Dendritic cell treated with granulocyte-macrophage colony-stimulating factor and Interleukin-4, amounts not matched to agents 40 ng/mL and 50 ng/mL, for 4 days (primary cell): ENCODE data around the gene IP6K3.

Experiments
- H3K27ac Mint-ChIP-seq: one replicate; pipeline ENCODE4 v1.8.0; 2022; ENCODE audit warnings: mild to moderate bottlenecking, mixed read lengths
- H3K27me3 Mint-ChIP-seq: one replicate; pipeline ENCODE4 v1.8.0; 2022; ENCODE audit warnings: mild to moderate bottlenecking, mixed read lengths
- H3K36me3 Mint-ChIP-seq: one replicate; pipeline ENCODE4 v1.8.0; 2022; ENCODE audit warnings: low read depth, mixed read lengths
- H3K4me1 Mint-ChIP-seq: one replicate; pipeline ENCODE4 v1.8.0; 2022; ENCODE audit warnings: low read depth, mixed read lengths
- H3K4me3 Mint-ChIP-seq: one replicate; pipeline ENCODE4 v1.8.0; 2022; ENCODE audit warnings: mild to moderate bottlenecking, moderate library complexity, mixed read lengths
- H3K9me3 Mint-ChIP-seq: one replicate; pipeline ENCODE4 v1.8.0; 2022; ENCODE audit warnings: mixed read lengths
- intact Hi-C: fragments of 100-400 bp; cut with micrococcal nuclease; formaldehyde crosslinking; loops from one replicate; pipeline ENCODE4 v1.15.0; 2022

IP6K3 gene

DNA sequence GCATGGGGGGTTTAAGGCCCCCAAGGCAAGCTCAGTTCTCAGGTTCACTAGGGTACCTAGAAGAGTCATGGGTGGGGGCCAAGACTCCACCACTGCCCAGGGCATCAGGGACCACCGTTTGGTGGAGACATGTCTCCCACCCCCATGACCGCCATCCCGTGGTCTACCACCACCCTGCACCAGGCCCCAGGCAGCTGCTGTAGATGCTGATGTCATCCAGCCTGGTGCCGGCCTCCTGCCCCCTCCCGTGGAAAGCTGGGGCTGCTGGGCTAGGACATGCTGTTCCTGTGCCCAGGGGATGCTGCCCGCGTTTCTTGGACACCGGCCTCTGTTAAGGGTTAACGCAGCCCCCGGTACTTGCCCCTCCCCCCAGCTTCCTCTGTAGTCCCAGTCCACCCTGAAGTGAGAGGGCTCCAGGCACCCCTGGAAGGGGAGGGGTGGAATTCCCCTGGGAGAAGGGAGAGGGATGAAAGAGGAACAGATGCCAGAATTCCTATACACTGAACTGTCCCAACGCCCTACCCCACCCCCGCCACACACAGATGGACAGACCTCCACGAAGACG is 587 bp downstream of the IP6K3 start:
- Mint-ChIP-seq H3K36me3 (no peaks in the 10 kb centered on the region), H3K27me3 (peaks cover 15% of the 10 kb centered on the region)

DNA sequence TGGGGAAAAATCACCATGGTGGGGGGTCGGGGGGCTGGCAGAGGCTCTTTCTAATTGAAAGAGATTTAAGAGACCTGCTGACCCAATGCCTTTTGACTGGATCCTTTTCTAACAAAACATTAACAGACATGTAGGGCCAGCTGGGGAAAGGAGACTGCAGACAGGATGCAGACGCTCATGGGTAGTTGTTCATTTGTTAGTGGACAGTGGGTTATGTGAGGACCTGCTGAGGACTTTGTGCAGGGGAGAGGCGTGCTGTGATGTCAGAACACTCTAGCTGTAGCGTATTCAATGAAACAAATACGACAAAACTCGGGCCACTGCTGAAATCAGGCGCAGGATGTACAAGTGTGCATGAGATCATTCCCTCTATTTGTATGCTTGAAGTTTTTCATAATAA is 1.2 kb downstream of the IP6K3 start:
- Mint-ChIP-seq H3K4me1 (peaks cover 7% of the 10 kb centered on the region), H3K9me3 (no peaks in the 10 kb centered on the region), H3K4me3 (no peak overlapping the region), H3K27ac (no peak overlapping the region), H3K36me3 (no peaks in the 10 kb centered on the region), H3K27me3 (peaks cover 11% of the 10 kb centered on the region)
- intact Hi-C loops, result no loop called here

More for the DNA sequence above, 587 bp downstream of the IP6K3 start:
- H3K27ac Mint-ChIP-seq, result no peak overlapping the region
- no peak overlapping the region for H3K4me3 Mint-ChIP-seq
- peaks cover 12% of the 10 kb centered on the region for H3K4me1 Mint-ChIP-seq
- no peaks in the 10 kb centered on the region for H3K9me3 Mint-ChIP-seq
- intact Hi-C loops, result no loop called here

DNA sequence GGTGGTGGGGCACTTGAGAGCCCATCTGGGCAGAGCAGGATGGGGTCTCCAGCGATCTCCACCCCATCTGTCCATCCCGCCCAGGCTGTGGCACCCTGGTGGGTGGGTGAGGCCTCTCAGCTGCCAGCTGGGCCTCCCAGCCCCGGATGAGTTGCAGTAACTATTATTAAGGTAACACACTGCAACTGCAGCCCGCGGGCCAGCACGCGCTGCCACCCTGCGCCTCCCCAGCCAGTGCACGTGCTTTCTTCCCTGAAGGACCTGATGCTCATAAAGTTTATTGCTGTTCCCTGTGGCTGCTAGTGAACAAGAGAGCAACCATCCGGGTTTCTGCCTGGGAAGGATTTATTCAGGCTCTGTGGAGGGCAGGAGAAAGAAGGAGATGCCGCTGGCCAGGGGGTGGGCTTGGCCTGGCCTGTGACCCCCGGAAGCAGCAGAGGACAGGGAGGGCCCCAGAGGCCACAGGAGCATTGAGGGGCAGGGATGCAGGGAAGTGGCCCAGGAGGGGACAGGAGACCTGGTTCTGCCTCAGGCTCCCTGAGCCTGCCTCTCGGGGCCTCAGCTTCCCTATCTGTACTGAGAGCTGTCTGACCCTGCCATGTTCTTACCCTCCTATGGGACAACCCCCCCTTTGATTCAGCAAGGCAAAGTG is 1.7 kb downstream of the IP6K3 start:
- no peaks in the 10 kb centered on the region for H3K36me3 Mint-ChIP-seq
- no peak overlapping the region for H3K27ac Mint-ChIP-seq
- peaks cover 10% of the 10 kb centered on the region for H3K4me1 Mint-ChIP-seq
- H3K9me3 Mint-ChIP-seq, result no peaks in the 10 kb centered on the region
- peaks cover 11% of the 10 kb centered on the region for H3K27me3 Mint-ChIP-seq
- intact Hi-C loops, result loop anchor here (1.0 kb wide), 1 partner anchor 409 kb away; no protein-coding TSS in a partner anchor
- no peak overlapping the region for H3K4me3 Mint-ChIP-seq

DNA sequence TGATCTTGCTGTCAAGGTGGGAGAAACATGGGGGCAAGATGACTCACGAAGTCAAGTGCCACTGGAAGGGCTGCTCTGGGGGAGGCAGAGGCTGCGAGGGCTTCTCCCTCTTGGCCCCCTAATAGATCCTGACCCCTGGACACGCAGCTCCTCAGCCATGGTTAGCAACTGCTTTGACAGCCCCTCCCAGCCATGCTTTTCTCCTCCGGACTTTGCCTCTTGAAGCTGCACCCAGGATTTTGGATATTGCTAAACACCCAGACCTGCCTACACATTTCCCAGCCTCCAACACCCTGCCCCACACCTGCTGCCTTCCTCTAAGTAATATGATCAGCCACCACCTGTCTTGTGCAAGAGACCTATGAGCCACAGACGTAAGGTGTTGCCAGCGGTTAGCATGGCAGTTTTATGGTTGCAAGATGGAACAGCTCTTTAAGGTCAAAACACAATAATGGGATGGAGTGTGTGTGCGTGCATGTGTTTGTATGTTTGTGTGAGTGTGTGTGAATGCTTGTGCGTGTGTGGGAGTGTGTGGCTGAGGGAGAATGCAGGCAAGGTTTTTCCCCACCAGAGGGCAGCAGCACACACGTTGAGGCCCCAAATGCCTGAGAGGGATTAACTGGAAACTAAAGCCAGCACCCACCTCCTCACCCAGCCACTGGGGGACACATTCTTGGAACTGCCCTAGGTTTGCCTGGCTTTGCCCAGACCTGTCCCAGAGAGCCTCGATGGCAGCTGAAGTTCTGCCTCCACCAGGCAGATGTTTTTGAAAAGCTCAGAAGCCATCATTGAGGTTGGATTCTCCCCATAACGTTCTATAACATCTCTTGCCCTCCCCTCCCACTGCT is 2.5 kb downstream of the IP6K3 start:
- H3K4me1 Mint-ChIP-seq, result peaks cover 16% of the 10 kb centered on the region
- H3K9me3 Mint-ChIP-seq, result no peaks in the 10 kb centered on the region
- no peak overlapping the region for H3K4me3 Mint-ChIP-seq
- no peak overlapping the region for H3K27ac Mint-ChIP-seq
- no peaks in the 10 kb centered on the region for H3K36me3 Mint-ChIP-seq
- intact Hi-C loops, result loop anchor here (1.0 kb wide), 1 partner anchor 410 kb away; no protein-coding TSS in a partner anchor
- peaks cover 11% of the 10 kb centered on the region for H3K27me3 Mint-ChIP-seq

DNA sequence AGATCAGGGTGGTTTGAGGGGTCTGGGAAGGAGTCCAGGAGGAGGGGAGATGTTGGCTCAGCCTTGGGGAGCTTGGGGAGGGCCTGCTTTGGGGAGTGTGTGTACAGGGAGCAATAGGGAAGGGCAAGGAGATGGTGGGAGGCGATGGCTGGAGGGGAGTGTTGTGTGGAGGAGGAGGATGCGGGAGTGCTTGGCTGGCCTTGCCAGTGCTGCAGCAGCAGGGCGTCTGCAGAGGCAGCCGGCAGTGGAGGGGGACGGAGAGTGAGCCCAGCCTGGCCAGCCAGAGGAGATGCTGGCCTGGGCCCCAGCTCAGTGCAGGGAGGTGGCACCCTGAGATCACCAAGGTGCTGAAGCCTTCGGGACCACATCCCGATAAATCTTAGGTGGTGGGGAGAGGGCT is 3.9 kb downstream of the IP6K3 start:
- Mint-ChIP-seq H3K27ac (no peak overlapping the region), H3K36me3 (no peaks in the 10 kb centered on the region), H3K4me1 (peaks cover 16% of the 10 kb centered on the region), H3K4me3 (no peak overlapping the region), H3K9me3 (no peaks in the 10 kb centered on the region), H3K27me3 (peaks cover 11% of the 10 kb centered on the region)
- intact Hi-C loops, result no loop called here

DNA sequence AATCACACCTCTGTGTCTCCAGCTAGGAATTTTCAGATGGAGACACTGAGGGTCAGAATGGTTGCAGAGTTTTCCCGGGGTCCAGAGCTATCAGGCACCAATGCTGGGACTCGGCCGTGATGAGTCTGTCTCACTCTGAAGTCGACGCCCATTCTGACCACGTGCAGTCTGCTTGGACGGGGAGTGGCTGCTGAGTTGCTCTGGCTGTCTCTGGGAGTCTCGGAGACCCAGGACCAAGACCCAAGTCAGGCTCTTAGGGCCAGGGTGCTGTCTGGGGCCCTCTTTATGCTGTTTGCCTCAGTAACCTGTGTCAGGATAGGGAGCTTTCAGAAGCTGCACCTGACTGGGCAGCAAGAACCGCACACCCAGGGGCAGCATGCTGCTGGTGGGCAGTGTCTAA is 4.6 kb downstream of the IP6K3 start:
- Mint-ChIP-seq H3K4me3 (no peak overlapping the region), H3K4me1 (peaks cover 16% of the 10 kb centered on the region), H3K36me3 (no peaks in the 10 kb centered on the region), H3K27ac (no peak overlapping the region), H3K27me3 (peaks cover 11% of the 10 kb centered on the region), H3K9me3 (no peaks in the 10 kb centered on the region)
- intact Hi-C loops, result no loop called here

DNA sequence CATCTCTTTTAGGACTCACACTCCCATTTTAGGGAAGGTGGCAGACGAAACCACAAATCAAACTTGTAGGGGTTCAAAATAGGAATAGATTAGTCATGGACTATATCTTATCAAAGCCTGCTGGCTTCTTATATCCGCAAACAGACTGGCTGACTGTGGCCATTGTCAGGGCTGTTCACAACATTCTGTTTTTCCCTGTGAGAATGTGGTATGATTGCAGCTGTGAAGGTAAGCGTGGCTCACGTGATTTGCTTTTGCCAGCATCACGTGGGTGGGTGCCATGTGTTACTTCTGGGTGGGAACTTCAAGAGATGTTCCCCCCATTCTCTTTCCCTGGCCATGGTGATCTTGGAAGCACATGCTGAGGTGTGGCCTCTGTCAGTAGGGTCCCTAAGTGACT is 5.9 kb downstream of the IP6K3 start:
- Mint-ChIP-seq H3K36me3 (no peaks in the 10 kb centered on the region), H3K9me3 (no peaks in the 10 kb centered on the region), H3K4me1 (peaks cover 16% of the 10 kb centered on the region), H3K4me3 (no peak overlapping the region), H3K27ac (no peak overlapping the region), H3K27me3 (peaks cover 11% of the 10 kb centered on the region)
- intact Hi-C loops, result no loop called here

DNA sequence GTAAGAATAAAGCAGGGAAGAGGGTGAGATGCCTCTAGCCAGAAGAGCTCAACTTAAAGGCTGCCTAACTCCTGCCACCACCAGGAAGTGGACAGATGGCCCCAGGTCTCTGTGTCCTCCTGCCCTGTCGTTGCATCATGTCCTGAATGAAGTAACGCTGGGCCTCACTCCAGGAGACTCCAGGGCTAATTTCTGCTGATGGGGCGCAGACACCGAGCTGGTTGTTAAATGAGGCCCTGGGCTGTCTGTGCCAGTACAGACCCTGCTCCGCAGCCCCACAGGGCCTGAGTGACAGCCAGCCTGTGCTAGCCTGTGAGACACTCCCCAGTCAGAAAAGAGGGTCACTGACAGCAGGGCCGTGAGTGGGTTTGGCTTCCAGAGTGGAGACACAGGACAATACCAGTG is 6.5 kb downstream of the IP6K3 start:
- H3K4me3 Mint-ChIP-seq, result no peak overlapping the region
- no peak overlapping the region for H3K27ac Mint-ChIP-seq
- H3K9me3 Mint-ChIP-seq, result no peaks in the 10 kb centered on the region
- peaks cover 16% of the 10 kb centered on the region for H3K4me1 Mint-ChIP-seq
- H3K36me3 Mint-ChIP-seq, result no peaks in the 10 kb centered on the region
- H3K27me3 Mint-ChIP-seq, result peaks cover 11% of the 10 kb centered on the region
- intact Hi-C loops, result no loop called here

DNA sequence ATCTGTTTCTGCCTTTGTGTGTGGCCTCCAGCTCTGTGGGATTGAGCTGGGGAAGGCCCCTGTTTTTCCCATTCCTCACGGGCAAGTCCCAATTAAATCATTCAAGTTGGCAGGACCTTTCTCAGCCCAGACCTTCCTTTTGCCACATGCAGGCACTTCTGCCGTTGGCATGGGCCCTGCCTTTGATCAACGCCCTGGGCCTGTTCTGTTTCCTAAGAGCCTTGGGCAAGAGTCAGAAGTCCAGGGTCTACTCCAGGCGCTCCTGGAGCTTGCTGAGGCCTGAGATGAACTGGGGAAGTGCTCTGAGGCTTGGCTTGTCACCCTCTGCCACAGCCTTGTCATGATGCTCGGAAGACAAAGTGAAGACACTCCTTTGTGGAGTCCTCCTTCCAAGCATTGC is 7.1 kb downstream of the IP6K3 start:
- no peak overlapping the region for H3K4me3 Mint-ChIP-seq
- H3K9me3 Mint-ChIP-seq, result no peaks in the 10 kb centered on the region
- intact Hi-C loops, result no loop called here
- H3K27ac Mint-ChIP-seq, result no peak overlapping the region
- H3K4me1 Mint-ChIP-seq, result peaks cover 16% of the 10 kb centered on the region
- no peaks in the 10 kb centered on the region for H3K36me3 Mint-ChIP-seq
- H3K27me3 Mint-ChIP-seq, result peaks cover 11% of the 10 kb centered on the region

DNA sequence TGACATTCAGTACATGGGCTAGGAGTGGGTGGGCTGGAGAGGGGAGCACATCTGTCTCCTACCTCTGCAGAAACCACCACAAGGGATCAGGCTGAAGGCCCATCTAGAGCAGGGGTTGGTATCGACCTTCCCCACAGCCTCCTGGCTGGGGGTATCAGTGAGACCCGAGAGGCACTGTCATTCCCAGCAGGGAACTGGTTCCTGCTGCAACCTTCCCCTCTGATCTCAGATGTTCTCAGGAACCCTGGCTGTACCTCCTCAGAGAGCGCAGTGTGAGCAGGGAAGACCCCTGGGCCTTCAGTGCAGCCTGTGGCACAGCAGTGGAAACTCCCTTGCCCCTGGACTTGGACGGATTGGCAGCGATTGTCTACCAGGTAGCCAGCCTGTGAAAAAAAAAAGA is 7.8 kb downstream of the IP6K3 start:
- no peaks in the 10 kb centered on the region for H3K36me3 Mint-ChIP-seq
- no peak overlapping the region for H3K4me3 Mint-ChIP-seq
- intact Hi-C loops, result no loop called here
- H3K27ac Mint-ChIP-seq, result no peak overlapping the region
- peaks cover 11% of the 10 kb centered on the region for H3K4me1 Mint-ChIP-seq
- peaks cover 7% of the 10 kb centered on the region for H3K27me3 Mint-ChIP-seq
- no peaks in the 10 kb centered on the region for H3K9me3 Mint-ChIP-seq

DNA sequence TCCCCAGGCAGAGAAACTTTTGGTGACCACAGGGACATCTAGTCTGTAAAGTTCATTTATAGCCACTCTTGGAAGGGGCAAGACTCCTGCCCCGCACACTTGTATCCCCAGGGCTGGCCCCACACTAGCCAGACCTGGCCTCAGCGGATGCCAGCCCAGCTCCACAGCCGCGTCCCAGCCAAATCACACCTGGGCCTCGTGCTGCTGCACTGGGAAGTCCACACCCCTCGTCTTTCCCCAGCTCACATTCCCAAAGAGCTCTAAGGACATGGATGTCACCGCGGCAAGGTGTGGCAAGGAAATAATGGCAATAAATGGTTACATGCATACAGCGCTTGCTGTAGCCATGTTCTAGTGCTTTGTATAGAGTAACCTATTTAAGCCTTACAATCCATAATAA is 8.6 kb downstream of the IP6K3 start:
- Mint-ChIP-seq H3K4me3 (no peak overlapping the region), H3K4me1 (peaks cover 11% of the 10 kb centered on the region), H3K9me3 (no peaks in the 10 kb centered on the region), H3K27me3 (peaks cover 5% of the 10 kb centered on the region), H3K36me3 (no peaks in the 10 kb centered on the region), H3K27ac (no peak overlapping the region)
- intact Hi-C loops, result no loop called here

DNA sequence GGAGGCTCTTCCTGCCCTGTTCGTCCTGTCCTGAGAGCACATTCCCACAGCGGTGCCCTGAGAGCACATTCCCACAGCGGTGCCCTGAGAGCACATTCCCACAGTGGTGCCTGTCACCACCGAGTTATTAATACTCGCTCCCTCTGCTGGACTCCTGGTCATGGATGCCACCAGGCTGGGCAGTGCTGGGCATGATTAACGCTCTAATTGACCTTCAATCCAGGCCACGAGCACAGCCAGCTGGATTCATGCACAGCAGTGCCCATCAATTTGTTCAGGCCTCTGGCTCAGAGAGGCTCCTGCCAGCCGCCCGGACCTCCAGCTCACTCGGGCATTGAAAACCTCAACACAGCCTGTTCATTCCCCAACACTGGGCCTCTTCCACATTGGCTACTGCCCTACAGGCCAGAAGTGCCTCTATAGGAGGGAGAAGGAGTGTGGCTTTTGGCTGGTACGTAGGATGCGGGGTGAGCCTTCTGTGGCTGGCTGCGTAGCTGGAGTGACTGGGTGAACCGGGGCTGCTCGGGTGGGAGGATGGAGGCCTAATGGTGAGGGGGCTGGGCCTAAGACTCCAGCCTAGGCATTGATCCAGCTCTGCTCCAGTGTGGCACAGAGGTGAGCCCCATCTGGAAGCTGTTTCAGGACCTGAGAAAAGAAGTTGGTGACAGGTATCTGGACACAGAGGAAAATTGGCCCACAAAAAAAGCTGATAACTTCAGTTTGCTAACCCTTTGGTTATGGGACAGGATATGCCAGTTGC is 9.3 kb downstream of the IP6K3 start:
- H3K4me3 Mint-ChIP-seq, result no peak overlapping the region
- H3K4me1 Mint-ChIP-seq, result peaks cover 11% of the 10 kb centered on the region
- H3K27ac Mint-ChIP-seq, result no peak overlapping the region
- intact Hi-C loops, result no loop called here
- no peaks in the 10 kb centered on the region for H3K9me3 Mint-ChIP-seq
- H3K36me3 Mint-ChIP-seq, result no peaks in the 10 kb centered on the region
- no peaks in the 10 kb centered on the region for H3K27me3 Mint-ChIP-seq

DNA sequence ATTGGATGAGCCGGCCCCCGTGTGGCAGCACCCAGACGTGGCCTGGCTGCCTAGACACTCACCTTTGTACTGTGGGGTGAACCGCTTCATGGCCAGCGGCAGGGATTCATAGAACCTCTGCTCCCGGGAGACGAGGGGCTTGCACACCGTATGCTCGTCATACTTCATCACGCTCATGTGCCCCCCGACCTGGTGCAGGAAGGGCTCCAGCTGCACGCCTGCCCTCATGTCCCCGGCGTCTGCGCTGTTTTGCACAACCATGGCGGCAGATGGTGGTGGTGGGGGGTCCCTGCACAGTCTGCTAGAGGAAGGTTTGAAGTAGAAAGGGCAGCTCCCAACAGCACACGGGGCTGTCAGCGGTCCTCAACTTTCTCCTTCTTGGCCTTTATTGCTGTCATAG is 11.5 kb downstream of the IP6K3 start:
- Mint-ChIP-seq H3K9me3 (no peaks in the 10 kb centered on the region), H3K27ac (no peak overlapping the region), H3K4me1 (peaks cover 8% of the 10 kb centered on the region), H3K36me3 (no peaks in the 10 kb centered on the region), H3K27me3 (no peaks in the 10 kb centered on the region), H3K4me3 (no peak overlapping the region)
- intact Hi-C loops, result no loop called here

DNA sequence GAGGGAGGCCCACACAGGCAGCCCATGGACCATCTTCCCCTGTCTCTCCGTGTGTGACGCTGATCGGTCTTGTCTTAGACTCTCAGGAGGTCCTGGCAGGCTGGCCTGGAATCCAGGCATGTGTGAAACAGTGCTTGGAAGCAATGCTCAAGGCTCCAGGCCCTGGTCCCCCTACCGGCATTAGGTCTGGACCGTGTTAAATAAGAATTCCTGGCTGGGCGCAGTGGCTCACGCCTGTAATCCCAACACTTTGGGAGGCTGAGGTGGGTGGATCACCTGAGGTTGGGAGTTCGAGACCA is 13.0 kb downstream of the IP6K3 start:
- Mint-ChIP-seq H3K27ac (no peak overlapping the region), H3K27me3 (peaks cover 1% of the 10 kb centered on the region), H3K36me3 (no peaks in the 10 kb centered on the region), H3K9me3 (no peaks in the 10 kb centered on the region), H3K4me3 (no peak overlapping the region), H3K4me1 (no peaks in the 10 kb centered on the region)
- intact Hi-C loops, result no loop called here
